ENCODE results near the gene FRAT2.

The FRAT2 gene

GRCh38 chr10:97323501-97323900 lies 11.0 kb downstream of the FRAT2 start:
- DNase-seq: no peak

GRCh38 chr10:97321804-97322190 lies 12.7 kb downstream of the FRAT2 start:
- no peak for DNase-seq

GRCh38 chr10:97321032-97321803 lies 13.3 kb downstream of the FRAT2 start:
- peak; percentile 85 to 91 (median 89) for DNase-seq

GRCh38 chr10:97320480-97321031 lies 14.0 kb downstream of the FRAT2 start:
- no peak for DNase-seq

- DNase-seq: peak; percentile 67 to 84 (median 74)
Observed at GRCh38 chr10:97319671-97320479, 14.7 kb downstream of the FRAT2 start.

- peak; percentile 90 to 97 (median 92) for DNase-seq
Observed at GRCh38 chr10:97318772-97319651, 15.5 kb downstream of the FRAT2 start, which contains the start of gene FRAT1. FRAT1 (plus strand) TSS chr10:97319271; CDS start chr10:97319454, 183 bp downstream.

GRCh38 chr10:97314671-97315070 lies 19.9 kb downstream of the FRAT2 start:
- DNase-seq: no peak

- no peak for DNase-seq
Observed at GRCh38 chr10:97312897-97313296, 21.6 kb downstream of the FRAT2 start.

GRCh38 chr10:97311111-97311626 lies 23.4 kb downstream of the FRAT2 start:
- DNase-seq: peak in 1 of 4 experiments; percentile 40

- no peak for DNase-seq
Observed at GRCh38 chr10:97307866-97308780, 26.4 kb downstream of the FRAT2 start.

- DNase-seq: peak; percentile 51 to 81 (median 77)
Observed at GRCh38 chr10:97307441-97307840, 27.1 kb downstream of the FRAT2 start.

- no peak for DNase-seq
Observed at GRCh38 chr10:97302088-97302791, 32.3 kb downstream of the FRAT2 start.

- DNase-seq: no peak
Observed at GRCh38 chr10:97300980-97301379, 33.5 kb downstream of the FRAT2 start.

GRCh38 chr10:97298223-97298571 lies 36.3 kb downstream of the FRAT2 start:
- no peak for DNase-seq

- no peak for DNase-seq
Observed at GRCh38 chr10:97297556-97298222, 36.8 kb downstream of the FRAT2 start.

GRCh38 chr10:97292862-97293198 lies 41.7 kb downstream of the FRAT2 start:
- DNase-seq: no peak

GRCh38 chr10:97292097-97292861 lies 42.2 kb downstream of the FRAT2 start, which contains the start of gene ARHGAP19:
ARHGAP19 (minus strand) TSS chr10:97292637; CDS start chr10:97292627, 10 bp downstream.
- peak; percentile 97 to 99 (median 98) for DNase-seq

GRCh38 chr10:97291357-97292096 lies 43.0 kb downstream of the FRAT2 start:
- no peak for DNase-seq
